HEK293 (cell line): ENCODE results near the gene MTHFD1L.

ENCODE experiments used
- CTCF ChIA-PET: fragments of 350-600 bp; formaldehyde crosslinking; extraction: SDS; loops from one replicate; lab custom pipeline; 2021; ENCODE audit warnings: antibody characterized with exemption; lab: Yijun Ruan, JAX
- POLR2A ChIA-PET: fragments of 300-600 bp; formaldehyde crosslinking; extraction: SDS; loops from one replicate; lab custom pipeline; 2020; ENCODE audit warnings: antibody characterized with exemption, inconsistent platforms; lab: Yijun Ruan, JAX
- H3K27ac ChIP-seq: fragments of 200-500 bp; sonication (Bioruptor generic); 2 replicates; pipeline ENCODE4 v1.5.1; 2014; ENCODE audit warnings: low read depth, low read length, control low read depth, inconsistent platforms; ENCODE audit errors: extremely low read depth
- H3K36me3 ChIP-seq, 2 experiments: fragments of 200-500 bp in 1 of 2; sonication (Bioruptor generic) in 1 of 2; 1 replicate in 1 of 2; 2 replicates in 1 of 2; pipeline ENCODE4 v1.5.1; 2014 to 2017; ENCODE audit warnings: inconsistent platforms in 2 of 2, low read length in 2 of 2; ENCODE audit not compliant: control insufficient read depth in 2 of 2, insufficient read depth in 1 of 2
- H3K4me1 ChIP-seq: fragments of 200-500 bp; sonication (Bioruptor generic); 2 replicates; pipeline ENCODE4 v1.5.1; 2014; ENCODE audit warnings: mild to moderate bottlenecking, low read length, inconsistent platforms; ENCODE audit not compliant: control insufficient read depth, insufficient read depth
- H3K4me3 ChIP-seq: 2 replicates; pipeline ENCODE4 v1.5.1; 2011; ENCODE audit warnings: low read depth, mild to moderate bottlenecking, control low read depth, low read length, moderate library complexity
- H3K9me3 ChIP-seq: fragments of 200-500 bp; sonication (Bioruptor generic); 2 replicates; pipeline ENCODE4 v1.5.1; 2014; ENCODE audit warnings: low read depth, low read length, inconsistent platforms; ENCODE audit not compliant: control insufficient read depth, insufficient read depth
- MYNN ChIP-seq: fragments of 450-650 bp; formaldehyde crosslinking; IDR thresholded peaks from 2 replicates; pipeline ENCODE4 v1.5.1; 2016; ENCODE audit warnings: missing biosample characterization, missing genetic modification characterization, borderline replicate concordance
- TRIM28 ChIP-seq: IDR thresholded peaks from 2 replicates; pipeline ENCODE4 v1.6.1; 2011; ENCODE audit warnings: low read length, control low read depth, borderline replicate concordance
- ZBTB20 ChIP-seq: fragments of 450-650 bp; formaldehyde crosslinking; IDR thresholded peaks from 2 replicates; pipeline ENCODE4 v1.5.1; 2016; ENCODE audit warnings: missing biosample characterization, missing genetic modification characterization
- ZBTB44 ChIP-seq: fragments of 450-650 bp; IDR thresholded peaks from 2 replicates; pipeline ENCODE4 v1.5.1; 2018; ENCODE audit warnings: missing biosample characterization, mild to moderate bottlenecking, missing genetic modification characterization
- ZNF658 ChIP-seq: fragments of 450-650 bp; formaldehyde crosslinking; IDR thresholded peaks from 2 replicates; pipeline ENCODE4; 2016; ENCODE audit warnings: missing biosample characterization, missing genetic modification characterization
- ZNF664 ChIP-seq: fragments of 450-650 bp; formaldehyde crosslinking; IDR thresholded peaks from 2 replicates; pipeline ENCODE4 v1.5.1; 2016; ENCODE audit warnings: missing biosample characterization, missing genetic modification characterization
- ZSCAN23 ChIP-seq: fragments of 450-650 bp; formaldehyde crosslinking; IDR thresholded peaks from 2 replicates; pipeline ENCODE4 v1.5.1; 2016; ENCODE audit warnings: missing biosample characterization, missing genetic modification characterization
- TF ChIP-seq, protein P1 (sequence below): fragments of 450-650 bp; formaldehyde crosslinking; IDR thresholded peaks from 2 replicates; pipeline ENCODE4 v1.5.1; 2017; ENCODE audit warnings: missing biosample characterization, missing genetic modification characterization
- TF ChIP-seq, protein P2 (sequence below): fragments of 450-650 bp; formaldehyde crosslinking; IDR thresholded peaks from 2 replicates; pipeline ENCODE4 v1.5.1; 2017; ENCODE audit warnings: missing biosample characterization, missing genetic modification characterization
- TF ChIP-seq, protein P3 (sequence below): fragments of 450-650 bp; formaldehyde crosslinking; IDR thresholded peaks from 2 replicates; pipeline ENCODE4 v1.5.1; 2016; ENCODE audit warnings: missing biosample characterization, missing genetic modification characterization

MTHFD1L gene

GRCh38 chr6:151101816-151102694, 236.6 kb downstream of the MTHFD1L start:
- no peak overlapping the region for H3K4me3 ChIP-seq
- ChIA-PET CTCF (interaction anchor here (1.0 kb wide), 1 partner anchor 88 kb away, joined by 5 read pairs; no protein-coding TSS in a partner anchor), POLR2A (no interaction called here)
- H3K9me3 ChIP-seq = no peaks in the 10 kb centered on the region
- H3K36me3 ChIP-seq = no peaks in the 10 kb centered on the region; a peak in 1 of 3 replicates
- TF ChIP-seq TRIM28 (peak; percentile 85; the same call in 1 of the 2 replicates), ZBTB44 (tag by site-specific recombination) (no peak)
- TF ChIP-seq, protein P1, sequence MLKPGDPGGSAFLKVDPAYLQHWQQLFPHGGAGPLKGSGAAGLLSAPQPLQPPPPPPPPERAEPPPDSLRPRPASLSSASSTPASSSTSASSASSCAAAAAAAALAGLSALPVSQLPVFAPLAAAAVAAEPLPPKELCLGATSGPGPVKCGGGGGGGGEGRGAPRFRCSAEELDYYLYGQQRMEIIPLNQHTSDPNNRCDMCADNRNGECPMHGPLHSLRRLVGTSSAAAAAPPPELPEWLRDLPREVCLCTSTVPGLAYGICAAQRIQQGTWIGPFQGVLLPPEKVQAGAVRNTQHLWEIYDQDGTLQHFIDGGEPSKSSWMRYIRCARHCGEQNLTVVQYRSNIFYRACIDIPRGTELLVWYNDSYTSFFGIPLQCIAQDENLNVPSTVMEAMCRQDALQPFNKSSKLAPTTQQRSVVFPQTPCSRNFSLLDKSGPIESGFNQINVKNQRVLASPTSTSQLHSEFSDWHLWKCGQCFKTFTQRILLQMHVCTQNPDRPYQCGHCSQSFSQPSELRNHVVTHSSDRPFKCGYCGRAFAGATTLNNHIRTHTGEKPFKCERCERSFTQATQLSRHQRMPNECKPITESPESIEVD = peak; percentile 57; the same call in 1 of the 2 replicates
- TF ChIP-seq, protein P2, sequence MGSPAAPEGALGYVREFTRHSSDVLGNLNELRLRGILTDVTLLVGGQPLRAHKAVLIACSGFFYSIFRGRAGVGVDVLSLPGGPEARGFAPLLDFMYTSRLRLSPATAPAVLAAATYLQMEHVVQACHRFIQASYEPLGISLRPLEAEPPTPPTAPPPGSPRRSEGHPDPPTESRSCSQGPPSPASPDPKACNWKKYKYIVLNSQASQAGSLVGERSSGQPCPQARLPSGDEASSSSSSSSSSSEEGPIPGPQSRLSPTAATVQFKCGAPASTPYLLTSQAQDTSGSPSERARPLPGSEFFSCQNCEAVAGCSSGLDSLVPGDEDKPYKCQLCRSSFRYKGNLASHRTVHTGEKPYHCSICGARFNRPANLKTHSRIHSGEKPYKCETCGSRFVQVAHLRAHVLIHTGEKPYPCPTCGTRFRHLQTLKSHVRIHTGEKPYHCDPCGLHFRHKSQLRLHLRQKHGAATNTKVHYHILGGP (tag by site-specific recombination) = peak; percentile 79
- H3K4me1 ChIP-seq = no peaks in the 10 kb centered on the region
- no peak overlapping the region for H3K27ac ChIP-seq

DNA sequence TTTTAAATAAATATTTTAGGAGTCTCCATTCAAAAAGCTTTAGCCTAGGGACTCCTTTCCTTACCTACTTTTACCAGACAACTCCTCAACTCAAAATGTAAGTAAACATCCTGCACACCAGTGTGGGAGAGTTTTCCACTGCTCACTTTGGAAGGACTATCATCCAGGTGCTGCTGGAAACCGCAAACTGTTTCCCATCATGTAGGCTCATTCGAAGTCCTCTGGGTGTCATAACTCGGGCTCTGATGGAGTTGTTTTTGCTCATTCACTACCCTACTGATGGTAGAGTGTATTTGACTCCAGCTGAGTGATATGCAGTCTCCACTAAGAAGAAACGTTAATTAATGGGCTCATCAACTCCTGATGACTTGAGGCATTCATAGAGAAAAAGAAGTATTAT, 237.8 kb downstream of the MTHFD1L start:
- Histone ChIP-seq H3K4me3 (no peak overlapping the region), H3K27ac (no peak overlapping the region), H3K4me1 (no peaks in the 10 kb centered on the region), H3K9me3 (no peaks in the 10 kb centered on the region), H3K36me3 (no peaks in the 10 kb centered on the region; a peak in 1 of 3 replicates)
- POLR2A ChIA-PET = no interaction called here
- CTCF ChIA-PET = interaction anchor here (0.6 to 1.5 kb wide), 2 partner anchors 24 to 221 kb away, joined by 4 to 10 read pairs; no protein-coding TSS in a partner anchor
- TF ChIP-seq ZNF664 (tag by site-specific recombination) = no peak
- no peak for TF ChIP-seq ZNF658 (tag by site-specific recombination)

GRCh38 chr6:151107897-151108427, 242.5 kb downstream of the MTHFD1L start:
- POLR2A ChIA-PET = no interaction called here
- no peaks in the 10 kb centered on the region; a peak in 1 of 3 replicates for H3K36me3 ChIP-seq
- CTCF ChIA-PET = interaction anchor here (0.7 to 1.5 kb wide), 3 partner anchors 94 to 217 kb away, joined by 4 to 5 read pairs (median 5); no protein-coding TSS in a partner anchor
- no peak overlapping the region for H3K4me3 ChIP-seq
- TF ChIP-seq, protein P3, sequence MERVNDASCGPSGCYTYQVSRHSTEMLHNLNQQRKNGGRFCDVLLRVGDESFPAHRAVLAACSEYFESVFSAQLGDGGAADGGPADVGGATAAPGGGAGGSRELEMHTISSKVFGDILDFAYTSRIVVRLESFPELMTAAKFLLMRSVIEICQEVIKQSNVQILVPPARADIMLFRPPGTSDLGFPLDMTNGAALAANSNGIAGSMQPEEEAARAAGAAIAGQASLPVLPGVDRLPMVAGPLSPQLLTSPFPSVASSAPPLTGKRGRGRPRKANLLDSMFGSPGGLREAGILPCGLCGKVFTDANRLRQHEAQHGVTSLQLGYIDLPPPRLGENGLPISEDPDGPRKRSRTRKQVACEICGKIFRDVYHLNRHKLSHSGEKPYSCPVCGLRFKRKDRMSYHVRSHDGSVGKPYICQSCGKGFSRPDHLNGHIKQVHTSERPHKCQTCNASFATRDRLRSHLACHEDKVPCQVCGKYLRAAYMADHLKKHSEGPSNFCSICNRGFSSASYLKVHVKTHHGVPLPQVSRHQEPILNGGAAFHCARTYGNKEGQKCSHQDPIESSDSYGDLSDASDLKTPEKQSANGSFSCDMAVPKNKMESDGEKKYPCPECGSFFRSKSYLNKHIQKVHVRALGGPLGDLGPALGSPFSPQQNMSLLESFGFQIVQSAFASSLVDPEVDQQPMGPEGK (tag by site-specific recombination) = no peak
- TF ChIP-seq MYNN (tag by site-specific recombination) (no peak), ZSCAN23 (no peak), ZBTB20 (tag by site-specific recombination) (peak; percentile 47; the same call in 1 of the 2 replicates)
- H3K4me1 ChIP-seq = peaks cover 2% of the 10 kb centered on the region; the same call in 1 of the 2 replicates
- H3K27ac ChIP-seq = no peak overlapping the region
- H3K9me3 ChIP-seq = no peaks in the 10 kb centered on the region
